PC-9 (cell line): ENCODE results near the gene MT2A.

Experiments
- CTCF ChIP-seq: fragments of 200-600 bp; sonication (generic); conservative IDR thresholded peaks from 2 replicates; pipeline ENCODE4 v1.6.1; 2017; ENCODE audit warnings: mixed run types, antibody characterized with exemption, mild to moderate bottlenecking, moderate library complexity
- EZH2 ChIP-seq: fragments of 200-600 bp; sonication (generic); IDR thresholded peaks from 2 replicates; pipeline ENCODE4 v1.8.0; 2017; ENCODE audit warnings: antibody characterized with exemption, low read depth

- TF ChIP-seq CTCF, result no peak
- TF ChIP-seq EZH2, result no peak
Observed at GRCh38 chr16:56614549-56614991, 6.2 kb downstream of the MT2A start.
